Heart left ventricle (tissue), 16 donors: Measurements from ENCODE around the gene KLHL41. TPM values are rescaled to one million over a fixed set of nuclear protein-coding genes. Genes with fewer than 3 reads are reported as not detected.
"Not testable (repeated sequence)": the region's sequence is repeated elsewhere in the genome, so short reads cannot be mapped to it uniquely, and the experiment has no call there.

Experiments
- ATAC-seq, 4 donors: fragments of 200-7000 bp; cut with Tn5 transposase; one replicate each; pipeline ENCODE4 v1.9.1; 2020 to 2022; ENCODE audit warnings: moderate library complexity in 4 of 4, mild to moderate bottlenecking in 3 of 4, moderate number of reproducible peaks in 1 of 4
- DNase-seq, 5 donors: peaks; one replicate each; pipeline ENCODE4 v3.0.0-alpha.2; 2020
- H3K27ac ChIP-seq, 12 donors: fragments of 200-600 bp; sonication (generic) in 4 of 12; one replicate each; pipeline versions ENCODE4 v1.5.0 to v1.8.0; 2016 to 2022; ENCODE audit warnings: mild to moderate bottlenecking in 2 of 12
- H3K27me3 ChIP-seq, 9 donors: fragments of 200-600 bp; sonication (generic) in 2 of 9; one replicate each; pipeline versions ENCODE4 v1.5.1 to v1.8.0; 2016 to 2022; ENCODE audit warnings: mild to moderate bottlenecking in 3 of 9
- H3K36me3 ChIP-seq, 9 donors: fragments of 200-600 bp; sonication (generic) in 2 of 9; one replicate each; pipeline versions ENCODE4 v1.5.0 to v1.8.0; 2018 to 2022; ENCODE audit warnings: mild to moderate bottlenecking in 2 of 9
- H3K4me1 ChIP-seq, 12 donors: fragments of 200-600 bp; sonication (generic) in 4 of 12; one replicate each; pipeline versions ENCODE4 v1.5.0 to v1.8.0; 2016 to 2022; ENCODE audit warnings: mild to moderate bottlenecking in 3 of 12
- H3K4me3 ChIP-seq, 12 donors: fragments of 200-600 bp; sonication (generic) in 4 of 12; one replicate each; pipeline versions ENCODE4 v1.5.0 to v1.8.0; 2017 to 2022; ENCODE audit warnings: mild to moderate bottlenecking in 9 of 12, moderate library complexity in 4 of 12
- H3K9me3 ChIP-seq, 12 donors: fragments of 200-600 bp; sonication (generic) in 4 of 12; one replicate each; pipeline versions ENCODE4 v1.5.0 to v1.8.0; 2016 to 2022; ENCODE audit warnings: mild to moderate bottlenecking in 1 of 12
- CTCF ChIP-seq, 12 donors: fragments of 200-600 bp; sonication (generic) in 4 of 12; IDR thresholded peaks; one replicate each; pipeline versions ENCODE4 v1.5.0 to v1.8.0; 2018 to 2022; ENCODE audit warnings: antibody characterized with exemption in 12 of 12, mild to moderate bottlenecking in 5 of 12
- POLR2A ChIP-seq, 2 donors: fragments of 450-650 bp; IDR thresholded peaks; one replicate each; pipeline ENCODE4 v1.6.1; 2017; ENCODE audit warnings: antibody characterized with exemption in 2 of 2, mild to moderate bottlenecking in 2 of 2, moderate library complexity in 2 of 2
- WGBS, 4 donors: extraction: QIAGEN DNeasy Blood & Tissue Kit in 2 of 4; methylation state at CpG; one replicate each; pipeline versions ENCODE4 v1.1.5 to v1.1.7; 2013 to 2018; 5-methylcytosine and 5-hydroxymethylcytosine counted together
- intact Hi-C, 10 donors: fragments of 100-400 bp; cut with DNase I; formaldehyde crosslinking; loops; one replicate each; pipeline versions ENCODE4 v1.11.1 to v1.14.2; 2022
- polyA plus RNA-seq, 2 donors: library from polyadenylated mRNA; stranded (reverse); fragments of 200-250 nt; gene quantifications; one replicate each; pipeline ENCODE4 v1.2.3, GENCODE V29; 2013
- total RNA-seq, 9 donors: library from RNA; depleted of rRNA in 2 of 9; stranded (reverse); fragments of >200 nt in 2 of 9; fragmentation: NEBNext Ultra II Directional in 3 of 9; extraction: Animal tissue kit (Norgen Biotek cat#: 25700) in 3 of 9; gene quantifications; one replicate each; pipeline versions ENCODE4 v1.1.0 to v1.2.4, GENCODE V29; 2016 to 2023
- donor health status: ischemic (EF 13 %, LVEDD 7.1; RV severe dilation, severe dysfunction).
- donor health status: healthy with polysubstance abuse.
- donor health status: DM: no; HTN: yes; CAD: no.
- donor health status: DM: no; HTN: no; CAD: no.
- donor health status: ischemic (EF 25% LVEDD 6.9; RV normal size, moderate dysfunction).
- donor health status: ischemic (EF 25% LVEDD 5.7; RV mildly dilated, moderate dysfunction).
- donor health status: healthy.
- donor health status: DM: yes; HTN: yes; CAD: no.
- donor health status: ischemic (EF 35%, LVEDD 5.7; RV mildly dilated, moderate dysfunction).
- donor health status: nonischemic (EF 11% LVEDD 7.7; RV severe dilation, severe dysfunction).
- donor health status: DM: yes; HTN: yes; CAD: no.
- donor health status: PGD.
- donor health status: ischemic (EF 29% LVEDD 5.4; RV normal size, mild dysfunction).
- donor health status: nonischemic (EF 23%, LVEDD 6.1; RV moderate dilation, normal function).

The KLHL41 gene
- total and polyA plus RNA-seq, 11 donors, result 48.4 to 263 (median 103) TPM

GRCh38 chr2:169573160-169573973, 63.9 kb downstream of the KLHL41 start, which contains the start of gene FASTKD1:
TSS of gene FASTKD1 (minus strand) at chr2:169573865. CDS start at chr2:169572029, 1,836 bp downstream.
- DNase-seq (peak; percentile 92 to 96 (median 94)), ATAC-seq (peak; percentile 98 to 100 (median 99))
- Histone ChIP-seq H3K4me3 (peak within 1 kb of the TSS; percentile 58 to 89 (median 74)), H3K4me1 (peaks cover 0 to 17% (median 6%) of the 10 kb centered on the region in 12 donors), H3K27ac (peak within 1 kb of the TSS; percentile 63 to 92 (median 83)), H3K9me3 (no peaks in the 10 kb centered on the region), H3K36me3 (peaks cover 0 to 6% (median 0%) of the 10 kb centered on the region in 9 donors), H3K27me3 (no peaks in the 10 kb centered on the region)
- 0 to 2% (median 0%) methylated on average over 28 to 33 of the region's 33 CpGs for WGBS, 4 donors
- TF ChIP-seq CTCF (IDR thresholded peaks at IDR 0.05) (no peak), POLR2A (IDR thresholded peaks at IDR 0.05) (peak in 1 of 2 donors; percentile 57)
- intact Hi-C loops, result loop anchor here in 1 of 10 donors (1.0 kb wide), 1 partner anchor 11 kb away; the partner anchor contains the start of gene PPIG

- no peak for DNase-seq
- no peak for ATAC-seq
- TF ChIP-seq CTCF (IDR thresholded peaks at IDR 0.05) (no peak), POLR2A (IDR thresholded peaks at IDR 0.05) (no peak)
- Histone ChIP-seq H3K9me3 (no peaks in the 10 kb centered on the region), H3K4me1 (peaks cover 0 to 17% (median 6%) of the 10 kb centered on the region in 12 donors), H3K27ac (peak overlapping the region in 4 of 12 donors; percentile 74 to 88 (median 83)), H3K4me3 (peak overlapping the region in 11 of 12 donors; percentile 60 to 89 (median 76)), H3K27me3 (no peaks in the 10 kb centered on the region), H3K36me3 (peaks cover 0 to 6% (median 0%) of the 10 kb centered on the region in 9 donors)
- whole genome bisulfite sequencing, 4 donors, result 36 to 37% (median 37%) methylated on average over 6 of the region's 6 CpGs
- intact Hi-C loops, result loop anchor here in 1 of 10 donors (1.0 kb wide), 1 partner anchor 10 kb away; the partner anchor contains the start of gene PPIG
These were observed 64.4 kb downstream of the KLHL41 start for GRCh38 chr2:169573974-169574299.

DNA sequence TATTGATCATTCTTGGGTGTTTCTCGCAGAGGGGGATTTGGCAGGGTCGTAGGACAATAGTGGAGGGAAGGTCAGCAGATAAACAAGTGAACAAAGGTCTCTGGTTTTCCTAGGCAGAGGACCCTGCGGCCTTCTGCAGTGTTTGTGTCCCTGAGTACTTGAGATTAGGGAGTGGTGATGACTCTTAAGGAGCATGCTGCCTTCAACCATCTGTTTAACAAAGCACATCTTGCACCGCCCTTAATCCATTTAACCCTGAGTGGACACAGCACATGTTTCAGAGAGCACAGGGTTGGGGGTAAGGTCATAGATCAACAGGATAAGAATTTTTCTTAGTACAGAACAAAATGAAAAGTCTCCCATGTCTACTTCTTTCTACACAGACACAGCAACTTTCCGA, 65.0 kb downstream of the KLHL41 start:
- H3K4me1 ChIP-seq, result peaks cover 0 to 17% (median 6%) of the 10 kb centered on the region in 12 donors
- H3K9me3 ChIP-seq, intact Hi-C loops, H3K27ac ChIP-seq, H3K4me3 ChIP-seq, H3K27me3 ChIP-seq, DNase-seq, ATAC-seq, H3K36me3 ChIP-seq: not testable (repeated sequence)
- WGBS, 4 donors, result 82 to 89% (median 85%) methylated on average over 5 of the region's 5 CpGs

GRCh38 chr2:169575264-169575663, 65.8 kb downstream of the KLHL41 start:
- H3K27ac ChIP-seq, H3K9me3 ChIP-seq, H3K27me3 ChIP-seq, H3K4me3 ChIP-seq, DNase-seq, H3K36me3 ChIP-seq, intact Hi-C loops, ATAC-seq: not testable (repeated sequence)
- WGBS, 4 donors, result 88 to 98% (median 91%) methylated on average over 2 to 36 of the region's 36 CpGs
- peaks cover 0 to 16% (median 4%) of the 10 kb centered on the region in 12 donors for H3K4me1 ChIP-seq

Other genes starting within 250 kb of the KLHL41 start
- 10 to 100 TPM in 1 of 9 donors, under 1 TPM in 4, not detected in 4; 0.04 to 13.6 (median 0.13) TPM for gene LRP2, start 147.2 kb upstream of the KLHL41 start, total RNA-seq
- under 1 TPM in 1 of 2 donors, not detected in 1; 0.01 TPM for gene LRP2, start 147.2 kb upstream of the KLHL41 start, polyA plus RNA-seq
- 1 to 10 TPM; 6.5 to 9.5 (median 7.9) TPM for gene BBS5, start 30.2 kb upstream of the KLHL41 start, total RNA-seq
- 1 to 10 TPM; 4.4 to 9.0 TPM for gene BBS5, start 30.2 kb upstream of the KLHL41 start, polyA plus RNA-seq
- gene FASTKD1, start 64.2 kb downstream of the KLHL41 start, total RNA-seq, result 100 to 1,000 TPM in 1 of 9 donors, 10 to 100 TPM in 8; 25.3 to 103 (median 69.4) TPM
- 100 to 1,000 TPM in 1 of 2 donors, 10 to 100 TPM in 1; 64.6 to 154 TPM for gene FASTKD1, start 64.2 kb downstream of the KLHL41 start, polyA plus RNA-seq
- 10 to 100 TPM; 19.9 to 48.8 (median 39.9) TPM for gene PPIG, start 74.6 kb downstream of the KLHL41 start, total RNA-seq
- gene PPIG, start 74.6 kb downstream of the KLHL41 start, polyA plus RNA-seq, result 10 to 100 TPM; 23.9 to 69.6 TPM
- not detected for gene CFAP210, start 184.7 kb downstream of the KLHL41 start, total RNA-seq
- under 1 TPM in 1 of 2 donors, not detected in 1; 0.11 TPM for gene CFAP210, start 184.7 kb downstream of the KLHL41 start, polyA plus RNA-seq
- 1 to 10 TPM; 1.5 to 5.4 (median 3.0) TPM for gene PHOSPHO2, start 184.8 kb downstream of the KLHL41 start, total RNA-seq
- gene PHOSPHO2, start 184.8 kb downstream of the KLHL41 start, polyA plus RNA-seq, result 1 to 10 TPM in 1 of 2 donors, under 1 TPM in 1; 0.80 to 2.0 TPM
- 10 to 100 TPM in 6 of 9 donors, 1 to 10 TPM in 3; 7.1 to 15.1 (median 12.4) TPM for gene KLHL23, start 224.1 kb downstream of the KLHL41 start, total RNA-seq
- gene KLHL23, start 224.1 kb downstream of the KLHL41 start, polyA plus RNA-seq, result 10 to 100 TPM; 10.1 to 14.2 TPM